C4-2B (cell line): Measurements from ENCODE around the gene SDE2.

Experiments
- CTCF ChIP-seq: fragments of 450-650 bp; conservative IDR thresholded peaks from 2 replicates; pipeline ENCODE4 v1.5.1; 2017; ENCODE audit warnings: mild to moderate bottlenecking
- ZFX ChIP-seq: fragments of 450-650 bp; IDR thresholded peaks from 2 replicates; pipeline ENCODE4 v1.6.1; 2017

- TF ChIP-seq ZFX (no peak), CTCF (no peak)
Measured at GRCh38 chr1:225950905-225951497, 48.1 kb downstream of the SDE2 start.
